GM23338 (cell line): ENCODE results near the gene NCK2. TPM values are rescaled to one million over a fixed set of nuclear protein-coding genes. Genes with fewer than 3 reads are reported as not detected.

Source experiments
- ATAC-seq: fragments of 200-7000 bp; cut with Tn5 transposase; 3 replicates; pipeline ENCODE4 v1.9.1; 2020
- DNase-seq: peaks from one replicate; pipeline ENCODE4 v3.0.0-alpha.2; 2015; ENCODE audit warnings: low spot score
- H2AFZ ChIP-seq: fragments of 200-600 bp; sonication (generic); 2 replicates; pipeline ENCODE4 v1.8.0; 2016; ENCODE audit warnings: antibody characterized with exemption, mild to moderate bottlenecking, moderate library complexity
- H3F3A ChIP-seq: fragments of 200-600 bp; sonication (generic); replicated peaks from 2 replicates; pipeline ENCODE4 v1.8.0; 2017; ENCODE audit warnings: antibody characterized with exemption, mixed run types, low read depth
- H3K27ac ChIP-seq: fragments of 200-600 bp; sonication (generic); 2 replicates; pipeline ENCODE4 v1.6.1; 2016; ENCODE audit warnings: low read depth
- H3K27me3 ChIP-seq: fragments of 200-600 bp; sonication (generic); 2 replicates; pipeline ENCODE4 v1.8.0; 2016; ENCODE audit warnings: mild to moderate bottlenecking, mixed run types, moderate library complexity; ENCODE audit not compliant: insufficient read depth
- H3K36me3 ChIP-seq: fragments of 200-600 bp; sonication (generic); 2 replicates; pipeline ENCODE4 v1.8.0; 2016; ENCODE audit warnings: mild to moderate bottlenecking; ENCODE audit not compliant: insufficient read depth
- H3K4me1 ChIP-seq: fragments of 200-600 bp; sonication (generic); 2 replicates; pipeline ENCODE4 v1.8.0; 2016; ENCODE audit warnings: mild to moderate bottlenecking, moderate library complexity; ENCODE audit not compliant: insufficient read depth
- H3K4me2 ChIP-seq: fragments of 200-600 bp; sonication (generic); 2 replicates; pipeline ENCODE4 v1.7.1; 2017; ENCODE audit warnings: mixed run types
- H3K4me3 ChIP-seq: fragments of 200-600 bp; sonication (generic); 2 replicates; pipeline ENCODE4 v1.6.1; 2016; ENCODE audit warnings: mixed run types
- H3K79me2 ChIP-seq: fragments of 200-600 bp; sonication (generic); replicated peaks from 2 replicates; pipeline ENCODE4 v1.8.0; 2017; ENCODE audit warnings: mild to moderate bottlenecking; ENCODE audit not compliant: insufficient read depth
- H3K9me2 ChIP-seq: fragments of 200-600 bp; sonication (generic); 2 replicates; pipeline ENCODE4 v1.8.0; 2017; ENCODE audit not compliant: insufficient read depth
- H4K20me1 ChIP-seq: fragments of 200-600 bp; sonication (generic); replicated peaks from 2 replicates; pipeline ENCODE4 v1.8.0; 2017; ENCODE audit warnings: mild to moderate bottlenecking; ENCODE audit not compliant: insufficient read depth
- H3K27ac Mint-ChIP-seq: 2 replicates; pipeline ENCODE4 v1.8.0; 2020; ENCODE audit warnings: inconsistent platforms, mild to moderate bottlenecking, moderate library complexity, mixed read lengths
- H3K27me3 Mint-ChIP-seq: 3 replicates; pipeline ENCODE4 v1.8.0; 2022; ENCODE audit warnings: low read depth, mild to moderate bottlenecking, moderate library complexity, mixed read lengths, inconsistent platforms; ENCODE audit not compliant: insufficient read depth, poor library complexity
- H3K36me3 Mint-ChIP-seq: 3 replicates; pipeline ENCODE4 v1.8.0; 2021; ENCODE audit warnings: low read depth, mild to moderate bottlenecking, inconsistent platforms, moderate library complexity, mixed read lengths
- H3K4me1 Mint-ChIP-seq: 3 replicates; pipeline ENCODE4 v1.8.0; 2020; ENCODE audit warnings: mild to moderate bottlenecking, inconsistent platforms, mixed read lengths
- H3K4me3 Mint-ChIP-seq: 3 replicates; pipeline ENCODE4 v1.8.0; 2021; ENCODE audit warnings: moderate library complexity, mild to moderate bottlenecking, inconsistent platforms, mixed read lengths
- H3K9me3 Mint-ChIP-seq: 3 replicates; pipeline ENCODE4 v1.8.0; 2020; ENCODE audit warnings: moderate library complexity, mild to moderate bottlenecking, inconsistent platforms, mixed read lengths
- CREB1 ChIP-seq: fragments of 250-450 bp; sonication (Bioruptor Pico); IDR thresholded peaks from 2 replicates; pipeline ENCODE4 v1.5.0; 2020; ENCODE audit warnings: low read depth, mild to moderate bottlenecking, moderate library complexity
- EZH2 ChIP-seq: fragments of 200-600 bp; sonication (generic); IDR thresholded peaks from one replicate; pipeline ENCODE4 v1.8.0; 2017; ENCODE audit warnings: antibody characterized with exemption, mild to moderate bottlenecking, low read depth; ENCODE audit not compliant: unreplicated experiment
- JUNB ChIP-seq: IDR thresholded peaks from one replicate; pipeline ENCODE4 v1.6.1; 2016; ENCODE audit warnings: antibody characterized with exemption; ENCODE audit not compliant: unreplicated experiment
- NANOG ChIP-seq: IDR thresholded peaks from 2 replicates; pipeline ENCODE4 v1.6.1; 2016; ENCODE audit warnings: antibody characterized with exemption, borderline replicate concordance
- polyA plus RNA-seq: library from polyadenylated mRNA; unstranded; fragments of >200 nt; fragmentation: Nextera tagmentation; extraction: Ambion mirVana; gene quantifications from 2 replicates; pipeline ENCODE4 v1.2.1, GENCODE V29; 2016
- total RNA-seq: library from RNA; depleted of rRNA; stranded (reverse); fragments of >200 nt; shearing (Covaris generic); gene quantifications from 2 replicates; pipeline ENCODE4 v1.2.3, GENCODE V29; 2014
- TF ChIP-seq, protein P1 (sequence below): fragments of 250-450 bp; sonication (Bioruptor Pico); IDR thresholded peaks from 2 replicates; pipeline ENCODE4 v1.5.0; 2020; ENCODE audit warnings: mild to moderate bottlenecking, moderate library complexity
- TF ChIP-seq, protein P2 (sequence below): IDR thresholded peaks from 2 replicates; pipeline ENCODE4 v1.6.1; 2016; ENCODE audit warnings: antibody characterized with exemption

Gene NCK2
- total and polyA plus RNA-seq, 2 experiments from 2014 or later: 26.9 to 59.9 TPM

DNA sequence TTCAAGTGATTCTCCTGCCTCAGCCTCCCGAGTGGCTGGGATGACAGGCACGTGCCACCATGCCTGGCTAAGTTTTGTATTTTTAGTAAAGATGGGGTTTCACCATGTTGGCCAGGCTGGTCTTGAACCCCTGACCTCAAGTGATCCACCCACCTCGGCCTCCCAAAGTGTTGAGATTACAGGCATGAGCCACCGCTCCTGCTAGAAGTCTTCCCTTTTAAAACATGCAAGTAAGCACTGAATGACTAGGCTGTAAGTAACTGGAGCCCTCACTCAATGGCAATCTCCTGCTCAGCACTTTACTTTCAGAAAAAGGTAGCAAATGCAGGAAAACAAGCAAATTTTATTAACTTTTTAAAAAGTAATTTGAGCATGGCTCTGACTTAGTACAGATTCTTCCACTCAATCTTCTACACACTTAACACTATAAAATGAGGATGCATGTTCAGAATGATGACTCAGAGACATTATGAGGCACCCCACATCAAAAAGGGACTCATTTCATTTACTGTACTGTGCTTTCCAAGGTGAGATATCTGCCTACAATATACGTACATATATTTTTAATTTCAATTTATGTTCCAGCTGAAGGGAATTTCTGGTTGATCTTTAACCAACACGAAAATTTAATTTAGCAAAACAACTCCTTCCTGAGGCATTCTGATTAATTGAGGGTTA, 6.6 kb upstream of the NCK2 start (continued):
- TF ChIP-seq, protein P1, sequence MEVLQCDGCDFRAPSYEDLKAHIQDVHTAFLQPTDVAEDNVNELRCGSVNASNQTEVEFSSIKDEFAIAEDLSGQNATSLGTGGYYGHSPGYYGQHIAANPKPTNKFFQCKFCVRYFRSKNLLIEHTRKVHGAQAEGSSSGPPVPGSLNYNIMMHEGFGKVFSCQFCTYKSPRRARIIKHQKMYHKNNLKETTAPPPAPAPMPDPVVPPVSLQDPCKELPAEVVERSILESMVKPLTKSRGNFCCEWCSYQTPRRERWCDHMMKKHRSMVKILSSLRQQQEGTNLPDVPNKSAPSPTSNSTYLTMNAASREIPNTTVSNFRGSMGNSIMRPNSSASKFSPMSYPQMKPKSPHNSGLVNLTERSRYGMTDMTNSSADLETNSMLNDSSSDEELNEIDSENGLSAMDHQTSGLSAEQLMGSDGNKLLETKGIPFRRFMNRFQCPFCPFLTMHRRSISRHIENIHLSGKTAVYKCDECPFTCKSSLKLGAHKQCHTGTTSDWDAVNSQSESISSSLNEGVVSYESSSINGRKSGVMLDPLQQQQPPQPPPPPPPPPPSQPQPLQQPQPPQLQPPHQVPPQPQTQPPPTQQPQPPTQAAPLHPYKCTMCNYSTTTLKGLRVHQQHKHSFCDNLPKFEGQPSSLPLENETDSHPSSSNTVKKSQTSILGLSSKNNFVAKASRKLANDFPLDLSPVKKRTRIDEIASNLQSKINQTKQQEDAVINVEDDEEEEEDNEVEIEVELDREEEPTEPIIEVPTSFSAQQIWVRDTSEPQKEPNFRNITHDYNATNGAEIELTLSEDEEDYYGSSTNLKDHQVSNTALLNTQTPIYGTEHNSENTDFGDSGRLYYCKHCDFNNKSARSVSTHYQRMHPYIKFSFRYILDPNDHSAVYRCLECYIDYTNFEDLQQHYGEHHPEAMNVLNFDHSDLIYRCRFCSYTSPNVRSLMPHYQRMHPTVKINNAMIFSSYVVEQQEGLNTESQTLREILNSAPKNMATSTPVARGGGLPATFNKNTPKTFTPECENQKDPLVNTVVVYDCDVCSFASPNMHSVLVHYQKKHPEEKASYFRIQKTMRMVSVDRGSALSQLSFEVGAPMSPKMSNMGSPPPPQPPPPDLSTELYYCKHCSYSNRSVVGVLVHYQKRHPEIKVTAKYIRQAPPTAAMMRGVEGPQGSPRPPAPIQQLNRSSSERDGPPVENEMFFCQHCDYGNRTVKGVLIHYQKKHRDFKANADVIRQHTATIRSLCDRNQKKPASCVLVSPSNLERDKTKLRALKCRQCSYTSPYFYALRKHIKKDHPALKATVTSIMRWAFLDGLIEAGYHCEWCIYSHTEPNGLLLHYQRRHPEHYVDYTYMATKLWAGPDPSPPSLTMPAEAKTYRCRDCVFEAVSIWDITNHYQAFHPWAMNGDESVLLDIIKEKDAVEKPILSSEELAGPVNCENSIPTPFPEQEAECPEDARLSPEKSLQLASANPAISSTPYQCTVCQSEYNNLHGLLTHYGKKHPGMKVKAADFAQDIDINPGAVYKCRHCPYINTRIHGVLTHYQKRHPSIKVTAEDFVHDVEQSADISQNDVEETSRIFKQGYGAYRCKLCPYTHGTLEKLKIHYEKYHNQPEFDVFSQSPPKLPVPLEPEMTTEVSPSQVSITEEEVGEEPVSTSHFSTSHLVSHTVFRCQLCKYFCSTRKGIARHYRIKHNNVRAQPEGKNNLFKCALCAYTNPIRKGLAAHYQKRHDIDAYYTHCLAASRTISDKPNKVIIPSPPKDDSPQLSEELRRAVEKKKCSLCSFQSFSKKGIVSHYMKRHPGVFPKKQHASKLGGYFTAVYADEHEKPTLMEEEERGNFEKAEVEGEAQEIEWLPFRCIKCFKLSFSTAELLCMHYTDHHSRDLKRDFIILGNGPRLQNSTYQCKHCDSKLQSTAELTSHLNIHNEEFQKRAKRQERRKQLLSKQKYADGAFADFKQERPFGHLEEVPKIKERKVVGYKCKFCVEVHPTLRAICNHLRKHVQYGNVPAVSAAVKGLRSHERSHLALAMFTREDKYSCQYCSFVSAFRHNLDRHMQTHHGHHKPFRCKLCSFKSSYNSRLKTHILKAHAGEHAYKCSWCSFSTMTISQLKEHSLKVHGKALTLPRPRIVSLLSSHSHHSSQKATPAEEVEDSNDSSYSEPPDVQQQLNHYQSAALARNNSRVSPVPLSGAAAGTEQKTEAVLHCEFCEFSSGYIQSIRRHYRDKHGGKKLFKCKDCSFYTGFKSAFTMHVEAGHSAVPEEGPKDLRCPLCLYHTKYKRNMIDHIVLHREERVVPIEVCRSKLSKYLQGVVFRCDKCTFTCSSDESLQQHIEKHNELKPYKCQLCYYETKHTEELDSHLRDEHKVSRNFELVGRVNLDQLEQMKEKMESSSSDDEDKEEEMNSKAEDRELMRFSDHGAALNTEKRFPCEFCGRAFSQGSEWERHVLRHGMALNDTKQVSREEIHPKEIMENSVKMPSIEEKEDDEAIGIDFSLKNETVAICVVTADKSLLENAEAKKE: no peak
- no peak for TF ChIP-seq EZH2
- TF ChIP-seq, protein P2, sequence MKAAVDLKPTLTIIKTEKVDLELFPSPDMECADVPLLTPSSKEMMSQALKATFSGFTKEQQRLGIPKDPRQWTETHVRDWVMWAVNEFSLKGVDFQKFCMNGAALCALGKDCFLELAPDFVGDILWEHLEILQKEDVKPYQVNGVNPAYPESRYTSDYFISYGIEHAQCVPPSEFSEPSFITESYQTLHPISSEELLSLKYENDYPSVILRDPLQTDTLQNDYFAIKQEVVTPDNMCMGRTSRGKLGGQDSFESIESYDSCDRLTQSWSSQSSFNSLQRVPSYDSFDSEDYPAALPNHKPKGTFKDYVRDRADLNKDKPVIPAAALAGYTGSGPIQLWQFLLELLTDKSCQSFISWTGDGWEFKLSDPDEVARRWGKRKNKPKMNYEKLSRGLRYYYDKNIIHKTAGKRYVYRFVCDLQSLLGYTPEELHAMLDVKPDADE: no peak
- no peak for TF ChIP-seq NANOG

DNA sequence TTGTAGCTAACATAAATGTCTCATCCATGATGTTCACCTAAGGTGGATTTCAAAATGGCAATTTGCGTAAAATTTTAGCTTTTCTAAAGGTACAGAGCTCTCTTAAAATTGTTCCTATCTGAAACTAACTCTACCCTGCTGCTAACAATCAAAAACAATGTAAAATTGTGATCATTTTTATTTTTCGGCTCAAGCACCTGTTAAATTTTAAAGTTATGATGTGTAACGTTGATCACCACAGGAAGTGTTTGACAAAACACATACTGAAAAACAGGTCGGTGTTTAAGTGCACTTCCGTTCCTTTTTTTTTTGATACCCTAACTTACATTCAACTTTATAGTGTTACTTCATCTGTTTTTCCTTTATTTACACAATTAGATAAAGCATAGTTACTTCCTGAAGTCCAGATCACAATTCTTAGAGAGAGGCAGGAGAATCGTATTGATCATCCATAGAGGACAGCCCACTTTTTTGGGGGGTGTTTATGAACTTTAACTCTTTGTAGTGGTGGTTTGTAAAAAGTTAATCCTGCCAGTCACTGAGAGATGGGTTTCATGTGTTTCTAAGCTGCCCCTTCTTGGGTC, 6.0 kb upstream of the NCK2 start:
- no peak for DNase-seq
- Histone ChIP-seq H3F3A (no peaks in the 10 kb centered on the region), H3K36me3 (no peaks in the 10 kb centered on the region), H3K27ac (no peak overlapping the region), H3K27me3 (no peaks in the 10 kb centered on the region), H4K20me1 (no peaks in the 10 kb centered on the region), H3K9me2 (no peaks in the 10 kb centered on the region), H3K4me1 (peaks cover 7% of the 10 kb centered on the region; the same call in 1 of the 2 replicates), H3K79me2 (no peaks in the 10 kb centered on the region), H3K4me2 (no peak overlapping the region), H3K4me3 (no peak overlapping the region), H2AFZ (no peak overlapping the region; the same call in 1 of the 2 replicates)
- TF ChIP-seq CREB1 (no peak), NANOG (no peak), JUNB (no peak)
- no peaks in the 10 kb centered on the region for H3K36me3 Mint-ChIP-seq
- no peaks in the 10 kb centered on the region for H3K9me3 Mint-ChIP-seq
- H3K4me3 Mint-ChIP-seq: no peak overlapping the region
- peaks cover 17% of the 10 kb centered on the region for H3K4me1 Mint-ChIP-seq
- no peak for ATAC-seq
- no peak overlapping the region for H3K27ac Mint-ChIP-seq
- peaks cover 6% of the 10 kb centered on the region for H3K27me3 Mint-ChIP-seq
